Lower leg skin (tissue), 4 donors: Measurements from ENCODE around the gene PCDH9. TPM values are rescaled to one million over a fixed set of nuclear protein-coding genes. Genes with fewer than 3 reads are reported as not detected.

Experiments used
- DNase-seq, 2 donors: peaks; one replicate each; pipeline ENCODE4 v3.0.0-alpha.2; 2019; ENCODE audit warnings: low spot score in 2 of 2
- H3K4me3 ChIP-seq: fragments of 200-600 bp; sonication (generic); 2 replicates; pipeline ENCODE4 v1.5.1; 2017; ENCODE audit warnings: mild to moderate bottlenecking, low read depth; ENCODE audit not compliant: poor library complexity, severe bottlenecking
- POLR2A ChIP-seq, 2 donors: fragments of 450-650 bp; IDR thresholded peaks; one replicate each; pipeline ENCODE4 v1.6.1; 2016 to 2017; ENCODE audit warnings: antibody characterized with exemption in 2 of 2, mild to moderate bottlenecking in 1 of 2, moderate library complexity in 1 of 2
- WGBS, 2 donors: methylation state at CpG; one replicate each; pipeline ENCODE4 v1.1.5; 2018; 5-methylcytosine and 5-hydroxymethylcytosine counted together
- intact Hi-C: fragments of 100-400 bp; cut with DNase I; formaldehyde crosslinking; loops from one replicate; pipeline ENCODE4 v1.15.0; 2023; ENCODE audit warnings: low total_unique reads
- total RNA-seq, 4 donors: library from RNA; depleted of rRNA; stranded (reverse); fragments of >200 nt; gene quantifications; one replicate each; pipeline ENCODE4 v1.1.0, GENCODE V29; 2016
- TF ChIP-seq, protein P1 (sequence below), 3 donors: fragments of 450-650 bp; IDR thresholded peaks; one replicate each; pipeline ENCODE4 v1.5.1; 2016; ENCODE audit warnings: antibody characterized with exemption in 3 of 3, mild to moderate bottlenecking in 3 of 3, moderate library complexity in 2 of 3

PCDH9 gene
- total RNA-seq, 4 donors from 2014 or later: 0.21 to 0.84 (median 0.36) TPM

DNA sequence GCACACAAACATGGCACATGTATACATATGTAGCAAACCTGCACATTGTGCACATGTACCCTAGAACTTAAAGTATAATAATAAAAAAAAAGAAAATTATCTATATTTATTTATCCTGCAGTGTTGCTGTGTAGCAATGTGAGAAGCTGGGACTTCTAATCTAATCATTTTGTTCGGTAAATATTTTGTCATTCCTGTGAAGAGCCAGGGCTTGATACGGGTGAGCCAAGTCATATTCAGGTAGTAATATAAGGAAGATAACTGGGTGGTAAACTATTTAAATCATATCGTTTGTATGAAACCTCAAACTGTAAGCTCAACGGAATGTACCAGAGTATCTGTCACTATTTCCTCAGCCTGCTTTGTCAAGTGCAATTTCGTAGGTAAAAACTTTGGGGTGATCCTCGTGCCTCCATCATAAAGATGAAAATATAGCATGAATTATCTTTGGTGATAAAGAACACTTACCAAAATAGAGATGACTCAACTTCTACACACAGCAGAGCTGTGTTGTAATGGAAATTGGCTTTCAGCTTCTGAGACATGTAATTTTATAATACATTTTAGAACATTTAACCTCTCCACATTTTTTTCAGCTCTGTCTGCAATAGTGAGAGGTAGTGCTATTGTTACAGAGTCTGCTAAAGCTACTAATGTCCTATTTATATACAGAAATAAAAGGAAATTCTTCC, 92.9 kb downstream of the PCDH9 start:
- WGBS, 2 donors: 88 to 90% methylated on average over 6 of the region's 6 CpGs
- TF ChIP-seq, protein P1, sequence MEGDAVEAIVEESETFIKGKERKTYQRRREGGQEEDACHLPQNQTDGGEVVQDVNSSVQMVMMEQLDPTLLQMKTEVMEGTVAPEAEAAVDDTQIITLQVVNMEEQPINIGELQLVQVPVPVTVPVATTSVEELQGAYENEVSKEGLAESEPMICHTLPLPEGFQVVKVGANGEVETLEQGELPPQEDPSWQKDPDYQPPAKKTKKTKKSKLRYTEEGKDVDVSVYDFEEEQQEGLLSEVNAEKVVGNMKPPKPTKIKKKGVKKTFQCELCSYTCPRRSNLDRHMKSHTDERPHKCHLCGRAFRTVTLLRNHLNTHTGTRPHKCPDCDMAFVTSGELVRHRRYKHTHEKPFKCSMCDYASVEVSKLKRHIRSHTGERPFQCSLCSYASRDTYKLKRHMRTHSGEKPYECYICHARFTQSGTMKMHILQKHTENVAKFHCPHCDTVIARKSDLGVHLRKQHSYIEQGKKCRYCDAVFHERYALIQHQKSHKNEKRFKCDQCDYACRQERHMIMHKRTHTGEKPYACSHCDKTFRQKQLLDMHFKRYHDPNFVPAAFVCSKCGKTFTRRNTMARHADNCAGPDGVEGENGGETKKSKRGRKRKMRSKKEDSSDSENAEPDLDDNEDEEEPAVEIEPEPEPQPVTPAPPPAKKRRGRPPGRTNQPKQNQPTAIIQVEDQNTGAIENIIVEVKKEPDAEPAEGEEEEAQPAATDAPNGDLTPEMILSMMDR (IDR thresholded peaks at IDR 0.05): no peak
- no peak for TF ChIP-seq POLR2A (IDR thresholded peaks at IDR 0.05)
- intact Hi-C loops: no loop called here
- DNase-seq: no peak
- H3K4me3 ChIP-seq: no peak overlapping the region

DNA sequence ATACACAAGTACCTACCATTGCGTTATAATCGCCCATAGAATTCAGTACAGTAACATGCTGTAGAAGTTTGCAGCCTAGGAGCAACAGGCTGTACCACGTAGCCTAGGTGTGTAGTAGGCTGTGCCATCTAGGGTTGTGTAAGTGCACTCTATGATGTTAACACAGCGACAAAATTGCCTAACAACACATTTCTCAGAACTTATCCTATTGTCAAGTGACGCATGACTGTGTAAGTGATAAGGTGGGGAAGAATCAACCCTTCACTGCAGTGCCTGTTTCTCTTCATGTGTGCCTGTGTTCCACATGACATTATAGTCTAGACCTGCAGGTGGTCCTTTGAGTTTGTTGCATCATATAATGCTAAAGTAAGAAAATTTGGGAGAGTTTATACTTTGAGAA, 94.0 kb downstream of the PCDH9 start:
- H3K4me3 ChIP-seq: no peak overlapping the region
- TF ChIP-seq, protein P1 (IDR thresholded peaks at IDR 0.05): no peak
- no peak for TF ChIP-seq POLR2A (IDR thresholded peaks at IDR 0.05)
- 91 to 93% methylated on average over 5 of the region's 5 CpGs for WGBS, 2 donors
- intact Hi-C loops: no loop called here
- no peak for DNase-seq

DNA sequence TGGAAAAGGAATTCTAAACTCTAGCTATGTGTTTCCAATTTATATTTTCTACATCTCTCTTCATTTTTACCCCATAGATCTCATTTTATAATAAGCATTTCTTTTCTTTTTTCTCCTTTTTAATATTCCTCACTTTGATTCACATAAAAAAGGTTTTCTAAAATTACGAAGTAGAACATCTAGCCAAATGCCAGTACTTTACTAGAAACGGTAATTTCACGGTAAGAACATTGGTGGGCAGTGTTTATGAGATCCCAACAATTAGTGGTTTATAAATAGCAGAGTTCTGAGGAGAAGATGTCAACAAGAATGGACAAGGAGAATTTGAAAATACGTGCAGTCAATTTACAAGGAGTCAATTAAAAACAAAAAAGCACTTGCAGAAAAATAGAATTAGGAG, 94.8 kb downstream of the PCDH9 start:
- TF ChIP-seq, protein P1 (IDR thresholded peaks at IDR 0.05): no peak
- no peak for TF ChIP-seq POLR2A (IDR thresholded peaks at IDR 0.05)
- H3K4me3 ChIP-seq: no peak overlapping the region
- 72 to 80% methylated on average over 4 of the region's 4 CpGs for WGBS, 2 donors
- intact Hi-C loops: no loop called here
- no peak for DNase-seq

DNA sequence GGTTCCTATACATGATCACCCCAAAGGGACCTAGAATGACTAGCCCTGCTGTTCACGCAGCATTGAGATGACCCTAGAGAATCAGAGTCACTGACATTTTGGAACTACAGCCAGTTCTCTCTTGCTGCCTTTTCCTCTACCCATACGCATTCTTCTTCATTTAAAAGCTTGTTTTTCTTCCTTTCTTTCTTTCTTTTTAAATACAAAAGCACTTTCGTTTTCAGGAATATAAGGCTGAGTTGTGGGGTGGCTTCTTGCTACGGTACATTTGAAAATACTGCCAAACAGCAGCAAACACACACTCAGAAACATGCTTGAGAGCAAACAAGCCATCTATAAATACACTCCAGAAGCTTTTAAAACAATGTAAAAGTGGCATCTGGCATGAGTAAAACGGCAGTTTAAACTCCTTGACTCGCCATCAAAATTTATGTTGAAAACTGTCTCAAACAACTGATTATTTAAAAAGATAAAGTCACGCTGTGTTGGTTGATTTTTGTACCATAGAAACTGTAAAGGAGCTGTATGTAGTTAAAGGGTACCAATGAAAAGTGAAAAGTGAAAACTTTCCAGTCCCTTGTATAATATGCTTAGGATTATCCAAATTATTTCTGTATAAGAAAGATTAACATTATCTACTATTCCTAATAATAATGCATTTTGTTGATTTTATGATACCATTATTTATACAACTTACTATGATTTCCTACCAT, 95.6 kb downstream of the PCDH9 start:
- TF ChIP-seq, protein P1 (IDR thresholded peaks at IDR 0.05): no peak
- TF ChIP-seq POLR2A (IDR thresholded peaks at IDR 0.05): no peak
- no peak overlapping the region for H3K4me3 ChIP-seq
- intact Hi-C loops: no loop called here
- DNase-seq: no peak
- 11 to 23% methylated on average over 7 of the region's 7 CpGs for WGBS, 2 donors

DNA sequence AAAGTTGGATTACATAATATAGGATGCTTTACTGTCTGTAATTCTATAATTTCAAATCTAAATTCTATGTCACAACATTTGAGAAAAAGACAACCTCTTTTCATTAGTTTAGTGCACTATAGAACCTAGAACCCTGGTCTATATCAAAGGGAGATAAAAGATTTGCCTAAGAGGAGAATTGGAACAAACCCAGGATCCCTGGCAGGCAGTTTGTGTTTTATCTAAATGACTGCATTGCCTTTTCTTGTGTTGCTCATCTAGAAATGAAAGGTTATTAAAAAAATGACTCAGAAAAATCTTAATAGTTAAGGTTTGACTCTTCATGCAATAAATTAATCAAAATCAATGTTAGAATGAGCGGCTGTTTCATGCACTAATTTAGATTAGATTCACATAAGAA, 96.7 kb downstream of the PCDH9 start:
- no peak for DNase-seq
- 69 to 81% methylated on average over 1 of the region's 1 CpG for WGBS, 2 donors

More for the DNA sequence above, 96.7 kb downstream of the PCDH9 start:
- TF ChIP-seq POLR2A (IDR thresholded peaks at IDR 0.05): no peak
- TF ChIP-seq, protein P1 (IDR thresholded peaks at IDR 0.05): no peak
- intact Hi-C loops: no loop called here
- no peak overlapping the region for H3K4me3 ChIP-seq
